HG03442 (cell line): Measurements from ENCODE around the gene CHSY3.

Source experiments
- ATAC-seq: cut with Tn5 transposase; IDR thresholded peaks from one replicate; pipeline ENCODE4 v1.9.1; 2021; ENCODE audit warnings: mild to moderate bottlenecking, moderate library complexity; ENCODE audit not compliant: unreplicated experiment

CHSY3 gene

DNA sequence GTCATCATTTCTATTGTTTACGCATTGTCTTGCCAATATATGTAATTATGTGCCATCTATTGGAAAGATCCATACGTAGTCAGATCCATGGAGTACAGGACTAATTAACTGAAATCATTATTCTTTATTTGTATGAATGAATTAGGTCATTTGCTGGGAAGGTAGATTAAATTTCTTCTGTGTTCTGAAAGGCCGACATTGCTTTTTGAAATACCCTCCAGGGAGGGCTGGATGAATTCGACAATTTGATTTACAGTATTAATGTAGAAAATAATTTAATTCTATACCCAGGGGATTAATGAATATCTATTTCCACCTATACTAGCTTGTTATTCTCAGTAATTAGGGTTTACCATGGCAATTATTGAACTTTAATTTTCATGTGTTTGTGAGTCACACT, 117.6 kb downstream of the CHSY3 start:
- ATAC-seq, result no peak

DNA sequence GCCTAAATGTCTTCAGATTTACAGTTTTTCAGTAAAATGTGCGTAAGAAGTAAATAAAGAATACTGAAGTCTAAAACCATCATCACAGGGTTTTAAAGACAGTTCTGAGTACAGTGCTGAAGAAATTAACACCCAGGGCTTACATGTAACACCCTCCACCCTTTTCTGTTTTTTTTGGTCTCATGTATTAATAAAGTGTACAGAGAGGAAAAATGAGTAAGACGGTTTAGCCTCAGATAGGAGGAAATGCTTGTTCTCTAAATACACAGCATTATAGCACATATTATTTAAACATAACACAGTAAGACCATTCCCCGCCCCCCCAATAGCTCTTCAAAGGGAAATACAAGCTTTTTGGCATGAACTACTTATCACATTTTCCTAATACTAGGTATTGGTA, 119.3 kb downstream of the CHSY3 start:
- ATAC-seq, result no peak

DNA sequence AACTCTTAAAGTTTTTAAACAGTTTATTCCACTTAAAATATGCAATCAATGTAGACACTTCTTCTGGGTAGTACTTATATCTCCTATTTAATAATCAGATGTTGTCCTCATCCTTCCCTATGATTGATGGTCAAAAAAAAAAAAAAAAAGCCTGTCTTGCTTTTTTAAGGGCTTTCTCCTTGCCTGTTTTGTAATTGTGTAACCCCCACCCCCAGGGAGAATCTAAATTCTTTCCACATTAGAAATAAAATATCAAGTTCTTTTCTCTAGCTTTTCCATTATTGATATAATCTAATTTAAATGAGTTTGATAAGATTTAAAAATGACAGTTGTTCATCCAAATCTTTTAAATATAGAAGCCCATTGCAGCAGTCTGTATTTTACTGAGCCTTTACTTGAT, 119.7 kb downstream of the CHSY3 start:
- no peak for ATAC-seq

DNA sequence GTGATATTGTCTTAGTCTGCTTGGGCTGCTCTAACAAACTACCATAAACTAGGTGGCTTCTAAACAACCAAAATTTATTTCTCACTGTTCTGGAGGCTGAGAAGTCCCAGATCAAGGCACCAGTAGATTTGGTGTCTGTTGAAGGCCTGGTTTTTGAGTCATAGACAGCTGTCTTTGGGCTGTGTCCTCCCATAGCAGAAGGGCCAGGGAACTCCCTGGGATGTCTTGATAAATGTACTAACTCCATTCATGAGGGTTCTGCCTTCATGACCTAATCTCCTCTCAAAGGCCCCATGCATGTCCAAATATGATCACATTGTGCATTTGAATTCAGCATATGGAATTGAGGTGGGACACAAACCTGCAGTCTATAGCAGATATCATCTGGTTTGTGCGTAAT, 121.2 kb downstream of the CHSY3 start:
- ATAC-seq, result no peak

DNA sequence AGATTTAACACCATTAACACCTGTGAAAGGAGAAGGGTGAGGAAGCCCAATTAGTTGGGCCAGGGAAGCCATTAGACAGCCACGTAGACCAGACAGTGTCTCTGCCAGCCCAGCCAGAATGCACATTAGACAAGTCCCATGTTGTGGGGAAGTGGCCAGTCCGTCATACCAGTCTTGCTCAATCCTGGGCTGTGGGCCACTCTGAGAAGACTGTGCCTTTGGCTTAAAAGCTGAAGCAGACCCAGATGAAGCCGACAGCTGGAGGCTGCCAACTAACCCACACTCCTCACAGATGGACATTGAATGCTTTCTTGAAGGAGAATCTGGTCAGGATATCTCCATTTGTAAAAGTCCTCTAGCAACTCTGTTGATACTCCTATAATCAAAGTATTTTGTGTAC, 128.5 kb downstream of the CHSY3 start:
- no peak for ATAC-seq

DNA sequence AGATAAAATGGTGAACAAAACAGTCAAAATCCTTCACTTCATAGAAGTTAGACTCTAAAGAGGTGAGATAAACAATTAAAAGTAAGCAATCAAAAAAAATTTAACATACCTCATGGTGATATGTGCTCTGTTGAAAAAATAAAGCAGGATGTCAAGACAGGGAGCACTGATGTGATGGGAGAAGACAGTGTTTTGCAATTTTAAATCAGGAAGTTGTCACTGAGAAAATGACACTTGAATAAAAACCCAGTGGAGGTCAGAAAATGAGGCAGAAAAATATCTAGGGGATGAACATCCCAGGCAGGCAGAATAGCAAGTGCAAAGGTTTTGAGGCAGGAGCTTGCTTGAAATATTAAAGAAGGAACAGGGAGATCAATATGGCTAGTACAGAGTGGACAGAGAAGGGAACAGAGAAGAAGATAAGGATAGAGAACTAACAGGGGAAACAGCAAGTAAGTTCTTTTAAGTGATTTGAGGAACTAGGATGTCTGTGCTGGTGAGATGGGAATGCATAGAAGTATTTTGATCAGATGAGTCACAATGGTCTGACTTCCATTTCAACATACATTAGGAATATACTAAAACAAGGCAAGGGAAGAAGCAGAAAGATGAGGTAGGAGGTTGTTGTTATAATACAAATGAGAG, 130.4 kb downstream of the CHSY3 start:
- no peak for ATAC-seq

DNA sequence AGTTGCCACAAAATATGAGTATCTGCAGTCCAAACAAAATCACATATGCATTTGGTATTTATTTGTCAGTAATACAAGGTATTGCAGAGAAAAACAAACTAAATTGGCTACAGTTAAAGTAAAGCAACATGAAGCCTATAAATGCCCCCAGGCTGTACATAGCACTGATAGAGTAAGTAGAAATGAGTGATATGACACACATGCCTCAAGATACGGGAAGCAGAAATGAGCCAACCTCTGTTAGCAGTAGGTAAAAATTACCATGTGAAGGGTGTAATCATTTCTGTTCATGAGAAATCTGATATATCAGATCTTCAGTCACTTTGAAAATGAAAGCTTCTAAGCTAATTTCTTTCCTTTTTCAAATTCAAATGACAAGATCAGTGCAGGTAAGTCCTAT, 131.1 kb downstream of the CHSY3 start:
- ATAC-seq, result no peak

DNA sequence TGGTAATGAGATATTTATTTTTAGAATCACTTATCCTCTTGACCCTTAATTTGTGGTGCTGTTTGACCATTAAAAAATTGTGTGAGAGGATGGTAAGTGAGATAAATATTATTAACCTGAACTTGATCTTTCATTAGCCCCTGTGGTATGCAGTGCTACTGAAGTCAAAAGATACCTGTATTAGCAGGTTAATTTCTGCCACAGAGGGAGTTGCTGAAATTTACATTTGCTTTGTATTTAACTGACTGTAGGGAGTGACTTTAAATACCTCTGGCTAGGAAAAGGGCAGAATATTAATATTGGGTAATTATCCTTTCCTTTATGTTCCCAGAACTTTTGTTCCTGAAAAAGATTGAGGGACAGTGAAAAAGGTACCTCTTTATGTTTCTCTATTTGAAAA, 133.6 kb downstream of the CHSY3 start:
- no peak for ATAC-seq

DNA sequence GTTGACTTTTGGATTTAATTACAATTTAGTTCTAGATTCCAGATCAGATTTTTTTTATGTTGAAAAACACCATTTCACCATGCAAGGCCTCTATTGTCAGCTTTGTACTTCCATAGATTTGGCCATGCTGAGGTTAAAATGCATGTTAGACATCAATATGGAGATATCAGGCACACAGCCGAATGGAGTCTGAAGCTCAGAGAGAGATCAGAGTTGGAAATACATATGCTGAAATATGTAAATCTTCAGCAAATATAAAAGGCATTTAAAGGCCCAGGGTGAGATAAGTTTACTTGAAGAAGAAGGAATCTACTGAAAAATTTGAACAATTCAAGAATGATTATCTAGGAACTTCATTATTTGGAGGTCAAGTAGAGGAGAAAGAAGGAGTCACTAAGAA, 139.6 kb downstream of the CHSY3 start:
- ATAC-seq, result no peak

DNA sequence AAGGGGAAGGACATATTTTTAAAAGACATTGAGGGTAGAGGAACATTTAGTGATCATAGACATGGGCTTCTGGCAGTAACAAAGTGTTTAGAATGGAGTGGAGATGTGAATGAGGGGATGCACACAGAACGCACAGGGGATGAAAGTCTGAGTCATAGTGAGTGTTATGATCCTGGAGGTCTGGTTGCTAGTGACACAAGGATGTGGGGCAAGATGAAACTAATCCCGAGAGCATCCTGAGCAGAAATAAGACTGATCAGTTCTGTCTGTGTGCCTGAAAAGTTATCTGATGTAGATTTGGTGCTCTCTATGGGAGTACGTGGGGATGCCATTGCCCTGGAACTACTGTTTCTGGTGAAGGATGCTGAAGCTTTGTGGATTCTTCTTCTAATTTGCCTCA, 141.1 kb downstream of the CHSY3 start:
- ATAC-seq, result peak; percentile 56

DNA sequence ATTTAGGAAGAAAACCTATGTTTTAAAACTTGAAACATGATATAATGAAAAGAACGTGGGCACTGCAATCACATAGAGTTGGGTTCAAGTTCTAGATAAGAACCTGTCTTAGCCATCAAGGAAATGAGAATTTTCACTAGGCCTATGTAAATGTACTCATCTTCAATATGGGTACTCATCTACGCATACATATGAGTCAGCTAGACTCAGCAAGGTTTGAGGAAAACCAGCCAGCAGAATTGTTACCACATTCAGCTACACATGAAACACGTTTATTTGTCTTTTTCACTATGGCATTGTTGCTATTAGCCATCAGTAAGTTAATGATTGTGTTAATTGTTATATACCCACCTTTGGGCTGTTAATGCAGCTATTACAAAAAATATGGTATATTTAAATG, 146.3 kb downstream of the CHSY3 start:
- no peak for ATAC-seq

DNA sequence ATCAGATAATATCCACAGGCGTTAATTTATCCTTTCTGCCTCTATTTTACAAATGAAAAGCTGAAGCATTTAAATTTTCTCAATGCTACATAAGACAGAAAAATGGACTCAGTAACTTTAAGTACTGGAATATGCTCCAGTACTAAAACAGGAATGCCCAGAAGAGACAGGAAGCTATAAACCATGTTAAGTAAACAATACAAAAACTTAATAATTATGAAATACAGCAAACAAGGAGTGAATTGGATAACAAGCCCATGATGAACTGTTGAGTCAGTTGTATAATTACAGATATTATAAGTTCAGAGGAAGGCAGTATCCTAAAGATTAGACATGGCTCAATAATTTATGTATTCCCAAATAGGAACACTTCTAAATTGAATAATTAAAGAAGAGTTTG, 148.5 kb downstream of the CHSY3 start:
- ATAC-seq, result no peak

DNA sequence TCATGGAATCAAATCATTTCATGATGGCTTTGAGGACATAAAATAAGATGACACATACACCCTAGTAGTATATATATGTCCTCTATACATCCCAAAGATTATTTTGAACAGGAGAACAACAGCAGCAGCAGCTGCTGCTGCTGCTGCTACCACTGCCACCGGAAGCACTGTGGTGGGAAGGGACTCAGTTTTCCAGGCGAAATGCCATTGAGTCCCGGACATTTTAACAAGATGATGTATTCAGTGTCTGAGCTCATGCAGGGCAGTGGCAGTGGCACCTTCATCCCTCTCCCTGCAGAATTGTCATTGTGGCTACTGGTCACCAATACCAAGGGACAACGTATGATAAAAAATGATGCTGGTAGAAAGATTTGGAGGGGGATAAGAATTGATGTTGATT, 151.3 kb downstream of the CHSY3 start:
- ATAC-seq, result no peak

DNA sequence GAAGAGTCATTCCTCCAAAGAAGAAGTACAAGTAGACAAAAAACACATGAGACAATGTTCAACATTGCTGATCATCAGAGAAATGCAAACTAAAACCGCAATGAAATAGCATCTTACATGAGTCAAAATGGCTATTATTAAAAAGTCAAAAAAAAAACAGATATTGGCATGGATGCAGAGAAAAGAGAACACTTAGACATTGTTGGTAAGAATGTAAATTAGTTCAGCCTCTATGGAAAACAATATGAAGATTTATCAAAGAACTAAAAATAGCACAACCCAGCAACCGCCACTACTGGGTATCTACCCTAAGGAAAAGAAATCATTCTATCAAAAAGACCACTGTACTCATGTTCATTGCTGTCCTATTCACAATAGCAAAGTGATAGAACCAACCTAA, 157.5 kb downstream of the CHSY3 start:
- ATAC-seq, result no peak

DNA sequence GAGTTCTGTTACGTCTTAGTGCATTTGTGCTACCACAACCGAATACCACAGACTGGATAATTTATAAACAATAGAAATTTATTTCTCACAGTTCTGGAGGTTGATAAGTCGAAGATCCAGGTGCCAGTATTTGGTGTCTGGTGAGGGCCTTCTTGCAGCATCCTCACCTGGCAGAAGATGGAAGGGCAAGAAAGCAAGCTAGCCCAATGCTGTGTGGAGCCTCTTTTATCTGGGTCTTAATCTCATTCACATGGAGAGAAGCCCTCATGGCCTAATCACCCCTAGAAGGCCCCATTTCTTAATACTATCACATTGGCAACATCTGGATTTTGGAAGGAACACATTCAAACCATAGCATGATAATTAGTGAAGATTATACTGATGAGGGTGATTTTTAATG, 159.3 kb downstream of the CHSY3 start:
- no peak for ATAC-seq

DNA sequence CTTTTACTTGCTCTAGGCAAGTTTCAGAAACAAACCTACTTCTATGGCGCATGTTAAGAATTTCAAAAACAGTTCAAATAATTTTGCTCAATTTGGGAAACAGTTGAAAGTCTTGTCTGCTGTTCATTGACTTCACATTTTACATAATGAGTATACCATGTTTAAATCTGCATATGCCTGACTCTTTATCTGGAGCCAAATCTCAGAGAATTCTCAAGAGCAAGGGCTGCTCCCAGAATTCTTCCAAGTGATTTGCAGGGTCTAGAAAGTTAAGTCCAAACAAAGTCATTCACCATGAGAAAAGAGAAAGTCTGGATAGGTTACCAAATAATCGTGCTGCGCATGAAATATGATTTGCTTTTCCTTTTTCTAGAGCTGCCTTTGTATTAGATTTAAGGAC, 160.2 kb downstream of the CHSY3 start:
- no peak for ATAC-seq

DNA sequence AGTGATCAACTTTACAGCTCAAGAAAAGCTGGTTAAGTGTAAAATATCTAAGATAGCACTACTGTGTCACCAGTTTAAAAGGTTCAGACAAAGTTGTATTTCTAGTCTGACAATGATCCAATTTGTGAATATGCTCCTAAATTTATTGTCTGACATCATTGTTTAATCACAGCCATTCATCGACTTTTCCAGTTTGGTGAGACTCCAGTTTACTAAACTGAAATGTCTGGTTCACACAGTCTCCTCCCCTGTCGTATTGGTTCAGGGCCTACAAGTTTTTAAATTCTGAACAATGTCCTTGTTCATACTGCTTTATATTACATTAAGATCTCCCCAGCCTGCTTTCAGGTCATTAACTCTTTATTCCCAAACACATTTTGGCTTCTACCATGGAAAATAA, 161.4 kb downstream of the CHSY3 start:
- ATAC-seq, result no peak

DNA sequence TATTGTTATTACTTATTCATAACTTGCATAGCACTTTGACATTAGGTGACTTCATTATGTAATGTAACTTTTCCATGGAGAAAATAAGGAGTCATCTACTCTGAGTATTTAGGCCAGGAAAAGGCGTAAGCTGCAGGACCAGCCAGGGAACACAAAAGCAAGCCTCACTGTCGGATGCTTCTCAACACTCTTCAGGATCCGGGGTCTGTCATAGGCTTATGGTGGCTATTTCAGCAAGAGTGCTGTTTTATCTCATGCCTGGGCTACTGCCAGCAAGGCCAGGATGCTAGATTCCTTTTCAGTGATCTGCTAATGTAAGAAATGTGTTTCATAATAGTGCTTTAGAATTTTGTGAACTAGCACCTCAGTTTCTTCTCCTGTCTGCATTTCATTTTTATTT, 162.4 kb downstream of the CHSY3 start:
- ATAC-seq, result no peak

DNA sequence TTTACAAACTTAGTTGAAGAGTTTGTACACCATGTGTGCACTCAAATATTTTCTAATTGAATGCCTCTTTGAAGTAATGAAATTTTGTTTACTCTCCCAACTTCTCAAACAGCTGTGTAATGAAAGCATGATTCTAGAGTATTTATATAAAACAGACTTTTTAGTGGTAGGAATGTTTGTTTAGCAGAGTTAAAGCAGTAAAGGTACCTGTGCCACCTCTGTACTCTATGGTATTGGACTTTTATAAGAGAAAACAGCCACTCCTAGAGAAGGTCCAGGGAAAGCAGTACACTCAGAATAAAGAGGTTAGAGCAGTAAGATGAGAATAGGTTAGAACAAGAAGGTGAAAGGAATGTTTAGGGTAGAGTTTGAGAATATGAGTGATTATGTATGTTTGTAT, 163.1 kb downstream of the CHSY3 start:
- ATAC-seq, result no peak

DNA sequence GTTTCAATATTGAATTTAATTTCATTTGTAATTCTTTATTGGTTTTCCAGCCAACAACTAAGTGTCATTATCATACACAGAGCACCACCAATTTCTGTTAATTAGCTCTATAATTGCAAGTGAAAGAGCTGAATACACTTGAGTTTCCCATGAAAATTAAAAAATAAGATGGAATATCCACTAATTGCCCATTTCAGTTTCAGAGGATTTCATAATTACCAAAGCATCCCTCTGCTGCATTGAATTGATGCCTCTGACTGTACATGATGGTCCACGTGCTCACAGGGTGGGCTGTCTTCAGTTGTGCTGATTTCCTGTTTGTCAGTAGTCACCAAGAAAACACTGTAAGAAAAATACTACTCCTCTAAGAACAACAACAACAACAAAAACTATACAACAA, 163.8 kb downstream of the CHSY3 start:
- ATAC-seq, result no peak

DNA sequence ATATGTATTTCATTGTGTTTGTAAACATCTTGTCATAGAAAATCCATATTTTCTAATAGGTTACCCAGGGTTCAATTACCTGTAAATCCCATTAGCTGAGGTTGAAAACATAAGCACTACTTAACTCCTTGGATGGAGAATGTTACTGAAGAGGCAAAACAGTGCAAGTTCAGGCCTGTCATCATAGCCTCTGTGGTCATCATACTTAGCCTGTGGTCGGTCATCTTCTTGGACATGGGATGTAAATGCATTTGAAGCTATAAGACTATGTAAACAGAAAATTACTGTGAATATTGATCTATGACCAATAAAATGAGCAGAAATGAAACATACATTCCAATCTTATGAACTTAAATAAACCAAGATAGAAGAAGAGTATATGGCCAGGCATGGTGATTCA, 164.7 kb downstream of the CHSY3 start:
- no peak for ATAC-seq

DNA sequence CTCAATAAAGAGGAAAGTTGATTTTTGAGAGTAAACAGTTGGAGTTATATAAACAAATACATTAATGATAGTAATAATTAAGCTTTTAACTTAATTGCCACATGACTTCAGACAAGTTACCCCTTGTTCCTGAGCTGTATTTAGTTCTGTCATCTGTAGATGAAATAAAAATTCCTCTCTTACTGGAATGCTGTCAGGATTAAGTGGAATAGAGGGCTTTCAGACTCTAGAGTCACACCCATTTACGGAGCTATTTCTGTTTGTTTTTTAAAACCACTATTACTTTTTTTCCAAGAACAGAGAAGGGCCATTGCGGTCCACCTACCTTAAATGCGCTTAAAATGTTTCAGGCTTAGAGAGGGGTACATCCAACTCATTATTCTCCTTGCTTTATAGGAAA, 170.6 kb downstream of the CHSY3 start:
- ATAC-seq, result no peak

DNA sequence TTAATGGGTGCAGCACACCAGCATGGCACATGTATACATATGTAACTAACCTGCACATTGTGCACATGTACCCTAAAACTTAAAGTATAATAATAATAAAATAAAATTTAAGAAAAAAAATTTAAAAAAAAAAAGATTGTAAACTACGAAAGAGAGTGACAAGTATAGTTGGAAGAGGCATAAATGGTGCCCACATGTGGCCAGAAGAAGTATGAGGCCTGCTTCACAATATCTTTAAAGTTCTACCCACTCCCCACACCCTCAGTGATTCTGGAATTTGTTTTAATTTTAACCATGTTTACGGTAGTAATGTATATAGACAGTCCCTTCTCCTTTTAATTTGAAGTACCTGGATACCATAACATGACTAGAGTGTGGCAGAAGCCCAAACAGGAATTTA, 172.7 kb downstream of the CHSY3 start:
- ATAC-seq, result no peak

DNA sequence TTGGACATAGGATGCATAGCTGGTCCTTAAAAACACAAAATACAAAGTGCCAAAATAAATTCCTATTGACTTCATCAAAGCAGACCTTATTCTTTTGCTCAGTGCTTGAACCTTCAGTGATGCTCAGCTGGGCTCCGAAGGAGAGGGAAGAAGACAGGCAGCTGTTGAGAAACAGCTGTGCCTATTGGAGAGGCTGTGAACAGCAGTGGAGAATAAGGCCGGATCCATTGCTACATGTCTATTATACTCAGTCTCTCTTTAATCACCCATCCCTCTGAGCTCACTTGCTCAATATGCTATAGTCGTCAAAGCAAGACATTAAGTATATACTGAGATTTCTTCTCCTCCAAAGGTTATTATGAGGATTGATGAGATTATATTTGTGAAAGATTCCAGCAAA, 174.4 kb downstream of the CHSY3 start:
- ATAC-seq, result no peak
